Brain pericyte (primary cell): ENCODE measurements around the gene STK35.

Source experiments
- DNase-seq: peaks from one replicate; pipeline ENCODE4 v3.0.0-alpha.2; 2012; ENCODE audit warnings: low read depth, low spot score

The STK35 gene

DNA sequence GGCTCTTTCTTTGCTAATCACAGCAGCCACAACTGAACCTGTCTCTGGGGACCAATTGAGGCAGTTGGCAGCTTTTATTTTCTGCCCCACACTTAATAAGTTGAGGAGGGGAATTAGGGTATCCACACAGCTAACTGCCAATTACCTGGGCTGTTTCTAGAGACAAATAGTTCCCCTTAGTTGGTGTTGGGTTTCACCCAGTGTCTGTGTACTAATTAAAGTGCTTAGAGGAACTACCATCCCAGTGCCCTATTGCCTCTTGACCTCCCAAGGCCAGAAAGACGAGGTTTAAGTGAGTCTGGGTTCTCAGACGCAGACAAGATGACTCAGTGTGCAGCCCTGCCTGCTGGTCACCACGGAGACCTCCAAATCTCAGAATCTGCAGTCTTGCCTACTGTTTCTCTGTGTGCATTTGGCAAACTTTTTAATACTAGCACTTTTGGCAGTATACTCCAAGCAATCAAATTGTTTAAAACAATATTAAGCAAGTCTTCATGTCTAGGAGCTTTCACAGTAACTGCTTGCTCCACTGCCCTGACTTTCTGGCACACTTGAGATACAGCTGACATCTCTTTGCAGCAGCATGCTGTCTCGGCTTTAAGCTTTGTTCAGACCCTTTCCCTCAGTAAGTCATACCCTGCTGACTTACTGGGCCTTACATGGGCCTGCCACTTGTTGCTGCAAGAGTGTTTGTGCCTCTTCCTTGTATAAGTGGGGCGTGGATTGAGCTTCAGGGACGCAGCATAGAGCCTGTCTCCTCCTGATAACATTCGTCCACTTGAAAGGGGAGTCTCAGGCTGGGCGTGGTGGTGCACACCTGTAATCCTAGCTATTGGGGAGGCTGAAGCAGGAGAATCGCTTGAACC is 31.9 kb downstream of the STK35 start:
- DNase-seq: no peak

DNA sequence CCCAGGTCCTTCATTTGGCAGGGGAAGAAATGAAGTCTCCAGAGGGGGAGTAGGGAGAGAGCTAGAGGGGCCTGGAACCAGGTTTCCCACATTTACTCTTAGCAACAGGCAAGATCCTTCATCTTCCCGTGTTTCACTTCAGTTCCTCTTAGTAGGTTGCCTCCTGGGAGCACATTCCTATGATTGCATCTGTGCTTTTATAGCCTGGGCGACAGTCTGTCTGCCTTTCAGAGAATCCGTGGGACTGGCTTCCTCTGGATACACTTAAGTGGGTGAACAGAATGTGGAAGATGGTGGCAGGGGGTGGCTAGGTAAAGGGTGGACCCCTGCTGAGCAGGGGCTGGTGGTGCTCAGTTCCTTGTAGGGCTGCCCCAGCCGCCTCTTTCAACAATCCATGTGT is 33.4 kb downstream of the STK35 start:
- DNase-seq: no peak

DNA sequence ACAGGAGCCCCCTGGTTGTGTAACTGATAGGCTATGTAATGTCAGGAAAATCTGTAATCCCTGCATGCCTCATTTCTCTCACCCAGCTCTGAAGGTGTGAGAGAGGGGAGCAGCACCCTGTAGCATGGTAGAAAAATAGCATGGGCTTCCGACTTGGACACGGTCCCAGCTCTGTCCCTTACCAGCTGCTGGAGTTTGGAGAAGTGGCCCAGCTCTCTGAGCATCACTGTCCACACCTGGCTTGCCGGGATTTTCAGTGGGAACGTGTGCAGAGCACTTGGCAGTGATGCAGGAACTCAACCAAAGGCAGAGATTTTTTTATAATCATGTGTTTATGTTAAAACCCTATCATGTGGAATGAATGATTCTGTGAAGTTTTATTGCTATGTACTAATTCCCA is 34.6 kb downstream of the STK35 start:
- no peak for DNase-seq

DNA sequence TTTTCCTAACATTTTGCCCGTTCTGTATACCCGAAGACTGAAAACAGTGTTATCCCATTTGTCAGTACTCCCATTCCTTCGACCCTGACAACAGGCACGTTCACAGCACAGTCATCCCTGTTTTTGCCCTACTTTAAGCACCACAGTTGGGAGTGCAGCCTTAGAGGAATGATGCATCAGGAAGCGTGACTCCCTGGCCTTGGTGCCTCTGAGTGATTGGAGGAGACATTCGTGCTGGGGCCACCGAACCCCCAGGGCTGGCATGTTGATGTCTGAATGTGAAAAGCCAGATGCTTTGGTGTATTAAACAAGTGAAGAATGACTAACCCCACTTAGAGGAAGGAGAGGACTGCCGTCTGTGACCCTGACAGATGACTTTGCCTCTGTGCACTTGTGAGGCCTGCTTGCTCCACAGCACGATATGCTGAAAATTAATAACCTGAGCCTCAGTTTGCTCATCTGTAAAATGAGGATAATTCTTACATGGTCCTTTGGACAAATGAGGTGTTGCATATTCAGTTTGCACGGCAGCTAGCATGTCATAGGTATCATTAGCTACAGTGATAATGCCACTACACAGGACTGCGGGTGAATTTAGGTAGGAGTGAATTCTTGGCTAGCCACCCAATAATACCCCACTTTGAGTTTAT is 36.0 kb downstream of the STK35 start:
- DNase-seq: no peak

DNA sequence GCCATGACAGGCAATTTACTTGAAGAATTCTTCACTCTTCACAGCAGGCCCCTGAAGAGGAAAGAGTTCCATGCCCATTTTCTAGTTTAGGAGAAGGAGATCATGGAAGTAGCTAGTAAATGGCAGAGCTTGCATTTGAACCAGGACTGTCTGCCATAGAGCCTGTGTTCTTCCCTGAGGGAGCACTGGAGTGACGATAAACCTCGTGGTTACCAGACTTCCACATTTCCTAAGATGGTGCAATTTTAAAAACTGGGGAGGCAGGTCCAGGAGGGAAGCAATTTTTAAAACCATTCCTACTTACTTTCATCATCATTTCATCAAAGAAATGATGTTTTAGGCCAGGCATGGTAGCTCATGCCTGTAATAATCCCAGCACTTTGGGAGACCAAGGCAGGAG is 36.8 kb downstream of the STK35 start:
- no peak for DNase-seq

DNA sequence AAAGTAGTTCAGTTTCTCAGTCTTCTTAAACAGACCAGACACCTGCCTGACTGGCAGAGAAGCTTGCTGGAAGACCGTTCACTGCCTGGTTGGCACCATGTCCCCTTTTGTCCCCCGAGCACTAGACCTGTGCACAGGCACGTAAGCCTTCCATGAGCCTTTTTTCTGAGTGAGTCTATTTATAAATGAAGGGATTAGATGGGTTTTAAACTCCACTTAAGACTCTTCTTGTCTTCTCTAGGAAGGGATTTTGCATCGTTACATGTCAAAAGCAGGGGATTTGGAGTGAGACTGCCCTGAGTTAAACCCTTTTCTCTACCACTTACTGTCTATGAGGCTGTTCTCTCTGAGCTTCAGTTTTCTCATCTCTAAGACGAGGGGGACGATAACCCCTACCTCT is 37.6 kb downstream of the STK35 start:
- DNase-seq: no peak

DNA sequence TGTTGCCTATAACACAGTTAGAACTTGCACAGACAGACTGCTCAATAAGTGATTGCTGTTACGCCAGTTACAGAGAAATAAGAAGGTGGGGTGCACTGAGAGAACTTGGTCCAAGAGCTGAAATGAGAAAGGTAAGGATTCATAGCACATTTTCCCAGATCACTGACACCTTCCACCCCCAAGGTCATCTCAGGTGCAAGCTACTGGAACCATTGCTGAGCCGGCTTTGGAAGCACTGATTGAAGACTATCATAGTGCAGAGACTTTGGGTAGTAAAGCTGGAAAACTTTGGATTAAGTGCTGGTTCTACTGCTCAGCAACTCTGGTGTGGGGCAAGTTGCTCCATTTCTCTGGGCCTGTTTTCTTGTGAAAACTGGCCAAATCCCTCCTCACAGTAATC is 38.1 kb downstream of the STK35 start:
- no peak for DNase-seq

DNA sequence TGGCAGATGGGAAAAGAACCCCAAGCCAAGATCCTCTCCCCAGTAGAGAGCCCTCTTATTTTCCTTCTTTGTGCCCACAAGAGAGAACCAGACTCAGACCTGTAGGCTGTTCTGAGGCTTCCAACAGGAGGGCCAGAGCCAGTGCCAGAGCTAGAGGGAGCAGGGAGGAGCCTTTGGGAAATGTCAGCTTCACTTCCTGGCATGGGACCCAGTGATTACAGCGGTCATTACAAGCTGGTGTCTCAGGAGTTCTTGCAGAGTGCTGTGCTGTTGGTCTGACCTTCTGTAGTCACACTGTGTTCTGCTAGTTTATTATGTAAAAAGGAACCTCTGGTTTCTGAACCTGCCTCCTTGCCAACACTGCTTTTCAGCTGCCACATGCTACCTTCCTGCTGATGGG is 38.9 kb downstream of the STK35 start:
- DNase-seq: no peak

DNA sequence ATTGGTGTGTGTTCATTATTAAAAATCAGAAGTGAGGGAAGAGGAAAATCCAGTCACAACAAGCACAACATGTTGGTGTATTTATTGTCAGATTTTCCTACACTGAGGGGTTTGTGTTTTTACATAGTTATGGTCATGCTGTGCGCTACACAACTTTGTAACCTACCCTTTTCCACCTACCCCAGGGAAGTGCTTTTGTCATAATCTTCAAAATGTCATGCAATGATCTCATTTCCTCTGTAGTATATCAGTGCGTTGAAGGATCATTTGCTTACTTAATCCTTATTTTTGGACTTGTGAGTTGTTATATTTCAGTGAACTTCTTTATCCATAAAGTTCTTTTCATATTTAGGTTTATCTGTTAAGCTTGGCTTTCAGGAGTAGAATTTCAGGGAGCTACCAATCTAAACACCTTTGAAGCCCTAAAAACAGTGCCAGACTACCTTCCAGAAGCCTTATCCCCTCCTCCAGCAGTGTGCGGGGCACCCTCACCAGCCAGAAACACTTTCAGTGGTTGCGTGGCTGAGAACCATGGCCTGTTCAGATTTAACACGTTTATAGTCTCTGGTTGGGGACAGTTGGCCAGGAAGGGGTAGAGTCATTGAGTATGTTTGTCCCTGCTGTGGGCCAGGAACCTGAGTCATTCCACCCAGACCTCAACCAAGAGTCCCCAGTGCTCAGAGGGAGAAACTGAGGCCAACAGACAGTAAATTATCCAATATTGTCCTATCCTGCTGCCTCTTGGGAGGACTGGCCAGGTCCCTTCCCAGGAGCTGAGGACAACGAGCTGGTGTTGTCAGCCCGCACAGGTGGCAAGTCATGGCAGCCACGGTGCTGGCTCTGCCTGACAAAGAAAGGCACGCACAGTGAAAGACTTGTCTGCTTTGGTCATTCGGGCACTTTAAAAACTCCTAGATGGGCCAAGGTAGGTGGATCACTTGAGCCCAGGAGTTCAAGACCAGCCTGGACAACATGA is 40.3 kb downstream of the STK35 start:
- no peak for DNase-seq

DNA sequence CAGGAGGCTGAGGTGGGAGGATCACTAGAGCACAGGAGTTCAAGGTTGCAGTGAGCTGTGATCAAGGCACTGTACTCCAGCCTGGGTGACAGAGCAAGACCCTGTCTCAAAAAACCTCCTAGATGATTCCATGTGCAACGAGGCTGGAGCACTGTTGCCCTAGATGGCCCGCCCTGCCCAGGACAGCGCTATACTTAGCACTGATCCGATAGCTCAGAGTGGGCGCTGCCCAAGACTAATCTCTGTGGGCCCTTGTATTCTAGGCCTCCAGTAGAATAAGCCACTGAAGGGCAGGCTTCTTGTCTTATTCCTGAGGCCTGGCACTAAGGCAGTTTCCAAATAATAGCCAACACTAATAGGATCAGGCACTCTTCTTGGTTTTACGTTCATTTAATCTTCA is 41.0 kb downstream of the STK35 start:
- DNase-seq: no peak

DNA sequence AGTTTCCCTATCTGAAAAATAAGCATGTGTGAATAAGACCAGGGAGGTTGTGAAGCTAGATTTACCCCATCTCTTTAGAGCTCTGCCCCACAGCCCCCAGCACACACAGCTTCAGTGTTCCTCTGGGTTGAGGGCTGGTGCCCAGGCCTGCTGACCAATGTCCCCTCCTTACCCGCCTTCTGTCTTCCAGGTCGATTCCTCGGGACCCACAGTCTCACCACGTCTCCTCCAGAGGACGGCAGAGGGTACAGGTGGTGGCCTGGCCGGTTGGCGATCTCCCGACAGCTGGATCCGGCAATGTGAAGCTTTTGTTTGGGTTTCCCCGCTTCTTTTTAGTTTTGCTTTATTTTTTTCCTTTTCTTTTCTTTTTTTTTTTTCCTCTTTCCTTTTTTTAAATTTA is 42.0 kb downstream of the STK35 start:
- DNase-seq: no peak

DNA sequence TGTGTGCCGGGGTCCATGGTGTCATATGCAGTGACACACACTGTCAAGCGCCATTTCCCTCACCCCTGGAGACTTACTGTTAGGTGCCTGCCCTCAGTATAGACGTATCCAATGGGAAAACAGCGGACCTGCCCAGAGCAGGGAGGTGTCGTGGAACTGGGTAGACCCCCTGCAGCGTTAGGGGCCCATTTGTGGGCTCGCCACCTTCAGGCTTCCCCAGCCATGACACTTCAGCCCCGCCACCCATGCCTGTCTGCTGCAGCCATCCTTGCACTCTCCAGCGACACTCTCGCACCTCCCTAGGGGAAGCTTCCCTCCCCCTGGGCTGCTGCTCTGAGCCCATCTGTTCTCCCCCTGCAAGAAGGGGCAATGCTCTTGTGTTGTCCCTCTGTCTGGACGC is 43.2 kb downstream of the STK35 start:
- DNase-seq: no peak

DNA sequence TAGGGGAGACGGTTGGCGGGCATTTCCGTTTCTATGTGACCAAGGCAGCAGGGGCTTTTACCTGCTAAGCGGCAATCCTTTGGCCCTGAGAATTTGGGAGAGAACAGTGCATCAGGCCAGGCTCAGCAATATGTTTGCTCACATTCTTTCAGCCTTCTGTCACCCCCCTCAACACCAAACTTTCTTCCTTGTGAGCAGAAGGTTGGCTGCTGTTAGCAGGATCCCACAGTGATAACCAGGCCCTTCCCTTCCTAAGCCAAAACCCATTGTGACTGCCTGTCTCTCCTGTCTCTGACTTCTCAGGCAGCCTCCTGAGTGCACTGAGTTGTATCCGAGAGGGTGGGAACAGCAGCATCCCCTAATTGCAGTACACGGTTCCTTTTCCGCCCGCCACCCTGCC is 43.7 kb downstream of the STK35 start:
- no peak for DNase-seq

DNA sequence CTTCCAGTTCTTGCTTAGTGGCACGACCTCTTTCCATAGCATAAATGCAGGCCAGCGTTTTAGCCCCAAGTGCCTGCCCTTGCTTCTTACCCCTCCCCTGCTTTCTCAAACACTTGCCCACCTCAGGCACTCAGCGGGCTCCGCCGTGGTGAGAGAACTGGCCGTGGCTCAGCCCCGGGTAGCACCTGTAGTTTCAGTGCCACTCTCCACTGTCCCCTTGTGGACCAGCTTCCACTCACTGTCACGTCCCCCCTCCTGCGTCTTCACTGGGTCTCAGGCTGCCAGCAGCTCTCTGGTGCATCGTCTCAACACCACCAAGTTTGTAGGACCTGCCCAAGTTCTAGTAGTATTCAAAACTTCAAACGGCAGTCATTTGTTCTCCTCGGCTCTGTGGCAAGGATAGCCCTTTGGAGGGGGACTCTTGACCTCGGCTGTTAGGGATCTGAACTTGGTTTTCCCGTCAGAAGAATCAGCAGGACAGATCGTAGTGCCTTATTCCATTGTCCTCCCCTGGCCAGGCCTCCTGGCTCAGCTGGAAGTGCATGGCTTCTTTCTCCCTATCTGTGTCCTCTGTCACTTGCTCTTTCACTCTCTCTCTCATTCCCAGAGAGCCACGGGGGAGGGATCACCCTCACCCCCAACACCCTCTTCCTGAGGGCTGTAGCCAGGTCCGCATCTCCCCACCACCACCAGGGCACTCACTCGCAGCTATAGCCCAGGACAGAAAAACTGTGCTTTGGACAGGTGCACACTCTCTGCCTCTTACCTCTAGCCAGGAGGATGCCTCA is 44.6 kb downstream of the STK35 start:
- no peak for DNase-seq

DNA sequence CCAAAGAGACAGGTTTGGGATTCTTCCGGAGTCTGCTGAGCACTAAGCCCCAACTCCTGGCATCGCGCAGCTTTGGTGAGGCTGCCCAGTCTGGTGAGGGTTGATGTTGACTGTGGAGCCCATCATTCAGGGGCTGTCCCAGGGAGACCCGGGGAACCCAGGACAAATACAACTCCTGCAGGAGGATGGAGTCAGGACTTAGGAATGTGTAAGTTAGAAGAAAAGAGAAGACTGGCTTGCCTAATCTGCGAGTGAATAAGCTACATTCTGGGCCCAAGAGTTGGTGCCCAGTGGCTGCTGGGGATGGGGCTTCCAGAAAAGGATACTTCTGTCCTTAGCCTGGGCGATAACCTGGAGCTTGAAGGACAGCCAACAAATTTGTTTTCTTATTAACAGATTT is 47.9 kb downstream of the STK35 start:
- no peak for DNase-seq

DNA sequence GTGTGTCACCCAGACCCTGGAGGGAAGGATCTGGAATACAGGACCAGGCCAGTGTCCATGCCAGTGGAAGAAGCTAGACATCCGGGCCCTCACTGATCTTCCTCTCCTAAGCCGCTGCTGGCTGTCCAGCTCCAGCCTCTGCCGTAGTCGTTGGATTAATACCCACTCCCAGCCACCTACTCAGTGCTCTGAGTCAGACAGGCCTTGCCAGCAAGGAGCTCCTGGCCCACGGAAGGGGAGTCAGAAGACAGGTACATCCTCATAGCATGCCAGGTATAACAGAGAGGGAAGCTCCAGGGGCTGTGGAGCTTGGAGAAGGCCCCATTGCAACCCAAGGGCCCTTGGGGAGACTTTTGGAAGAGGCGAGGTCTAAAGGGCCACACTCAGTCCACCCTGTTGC is 49.0 kb downstream of the STK35 start:
- no peak for DNase-seq

DNA sequence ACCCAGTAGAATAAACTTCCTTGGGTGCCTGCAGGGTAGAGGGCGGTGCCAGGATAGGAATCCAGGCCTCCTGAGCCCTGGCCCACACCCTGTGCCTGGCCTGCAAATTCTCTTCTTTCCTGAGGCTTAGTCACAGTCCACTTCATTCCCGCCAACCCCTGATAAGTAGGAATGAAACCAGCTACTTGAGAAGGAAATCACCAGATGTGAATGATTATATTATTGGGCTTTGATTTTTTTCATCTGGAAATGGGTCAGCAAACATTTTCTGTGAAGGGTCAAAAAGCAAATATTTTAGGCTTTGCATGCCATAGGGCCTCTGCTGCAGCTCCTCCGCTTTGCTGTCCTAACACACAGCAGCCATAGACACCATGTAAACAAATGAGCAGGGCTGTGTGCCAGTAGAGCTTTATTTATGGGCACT is 50.2 kb downstream of the STK35 start:
- no peak for DNase-seq

DNA sequence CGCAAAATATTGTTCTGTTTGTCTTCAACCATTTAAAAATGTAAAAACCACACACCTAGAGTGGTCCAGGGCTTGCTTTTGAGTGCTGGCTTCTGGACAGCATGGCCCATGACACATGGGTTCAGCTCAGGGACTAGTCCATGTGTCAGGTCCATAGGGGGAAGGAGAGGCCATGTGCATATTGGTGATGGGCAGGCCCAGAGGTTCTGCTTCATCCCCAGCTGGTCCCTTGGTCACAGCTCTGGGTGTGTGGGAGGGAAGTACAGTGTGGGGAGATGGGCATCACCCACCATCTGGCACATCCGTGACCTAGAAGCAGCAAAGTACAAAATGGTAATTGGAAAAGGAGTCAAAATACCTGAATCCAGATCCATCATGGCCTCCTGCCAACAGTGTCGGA is 50.7 kb downstream of the STK35 start:
- no peak for DNase-seq

DNA sequence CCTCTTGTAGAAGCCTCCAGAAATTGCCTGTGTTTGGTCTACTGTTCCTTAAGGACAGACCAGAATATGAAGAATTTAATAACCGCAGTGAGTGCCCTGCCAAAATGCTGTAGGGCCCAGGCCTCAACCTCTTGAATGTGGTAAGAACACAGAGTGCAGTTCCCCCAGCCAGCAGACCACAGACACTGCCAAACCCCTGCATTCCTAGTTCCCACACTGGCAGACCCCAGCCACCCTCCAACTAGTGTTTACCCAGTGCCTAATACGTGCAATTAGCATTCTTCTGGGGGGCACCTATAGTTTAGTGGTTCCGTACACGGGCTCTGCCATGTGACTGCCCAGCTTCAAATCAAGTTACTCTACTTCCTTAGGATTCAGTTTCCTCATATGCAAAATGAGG is 51.7 kb downstream of the STK35 start:
- DNase-seq: no peak

DNA sequence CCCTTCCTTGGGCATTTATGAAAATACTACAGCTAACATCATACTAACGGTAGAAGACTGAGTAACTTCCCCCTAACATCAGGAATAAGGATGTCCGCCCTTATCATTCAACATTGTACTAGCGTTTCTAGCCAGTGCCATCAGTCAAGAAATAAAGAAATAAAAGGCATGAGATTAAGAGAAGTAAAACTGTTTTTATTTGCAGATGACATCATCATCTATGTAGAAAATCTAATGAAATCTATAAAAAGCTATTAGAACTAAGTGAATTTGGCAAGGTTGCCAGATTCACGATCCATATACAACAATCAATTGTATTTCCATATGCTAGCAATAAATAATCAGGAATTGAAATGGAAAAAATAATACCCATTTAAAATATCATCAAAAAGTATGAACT is 54.6 kb downstream of the STK35 start:
- no peak for DNase-seq
